Measurements from ENCODE around the gene CLEC9A. TPM values are rescaled to one million over a fixed set of nuclear protein-coding genes. Genes with fewer than 3 reads are reported as not detected.

CLEC9A gene
- total and polyA plus RNA-seq, 2 of the 8 experiments (the other 6 are each of a cell fraction or from before 2014, with no cell fraction given), result not detected

GRCh38 chr12:10094646-10095395, 64.3 kb downstream of the CLEC9A start (continued):
- no peak for TF ChIP-seq CHD7 (IDR thresholded peaks at IDR 0.05; ENCODE audit: insufficient replicate concordance, low read length)
- no peak for TF ChIP-seq EGR1 (IDR thresholded peaks at IDR 0.05; ENCODE audit: borderline replicate concordance, low read depth, low read length)
- no peak for TF ChIP-seq KDM1A (IDR thresholded peaks at IDR 0.05; ENCODE audit: borderline replicate concordance, low read length)
- no peak for TF ChIP-seq SP1 (IDR thresholded peaks at IDR 0.05; ENCODE audit: low read depth, low read length)
- no peak for TF ChIP-seq BCL11A (IDR thresholded peaks at IDR 0.05; ENCODE audit: low read depth in 2 of 2, low read length in 2 of 2)
- no peak for TF ChIP-seq GABPA (IDR thresholded peaks at IDR 0.05; ENCODE audit: borderline replicate concordance, insufficient read depth, low read length)
- TF ChIP-seq RNF2 (IDR thresholded peaks at IDR 0.05; ENCODE audit: borderline replicate concordance, low read depth, low read length, missing control alignments, poor library complexity, severe bottlenecking), result no peak
- TF ChIP-seq NANOG (IDR thresholded peaks at IDR 0.05; ENCODE audit: insufficient read depth, low read depth, low read length, poor library complexity, severe bottlenecking), result no peak
